GM12878 (cell line): ENCODE data around the gene NKAIN2. TPM values are rescaled to one million over a fixed set of nuclear protein-coding genes. Genes with fewer than 3 reads are reported as not detected.

Experiments used
- ATAC-seq: fragments of 200-7000 bp; cut with Tn5 transposase; 3 replicates; pipeline ENCODE4 v1.9.1; 2020; ENCODE audit warnings: mild to moderate bottlenecking, moderate library complexity
- BruUV-seq: library from RNA; stranded (reverse); fragments of 400-500 nt; replicated peaks from 2 replicates; lab custom pipeline; 2021; lab: Mats Ljungman, UMichigan
- CTCF ChIA-PET: fragments of 300-600 bp; sonication (Branson Sonifier 250); formaldehyde crosslinking; extraction: SDS; loops from one replicate; lab custom pipeline; 2021; ENCODE audit warnings: inconsistent platforms; lab: Yijun Ruan, JAX
- POLR2A ChIA-PET: fragments of 350-600 bp; formaldehyde crosslinking; extraction: SDS; loops from one replicate; lab custom pipeline; 2021; ENCODE audit warnings: inconsistent platforms; lab: Charles Lee
- RAD21 ChIA-PET: fragments of 300-600 bp; sonication (Branson Sonifier 250); formaldehyde crosslinking; loops from one replicate; lab custom pipeline; 2023; ENCODE audit warnings: antibody characterized with exemption; ENCODE audit not compliant: unreplicated experiment; lab: Charles Lee
- SMC1A ChIA-PET: fragments of 300-600 bp; sonication (Branson Sonifier 250); formaldehyde crosslinking; loops from one replicate; lab custom pipeline; 2023; ENCODE audit not compliant: unreplicated experiment, uncharacterized antibody; lab: Charles Lee
- DNase-seq: peaks from one replicate; pipeline ENCODE4 v3.0.0-alpha.2; 2011; ENCODE audit warnings: low read depth, low spot score
- FAIRE-seq: peaks from 3 replicates; lab custom pipeline; 2011; peaks lifted over from hg19 to GRCh38; lab: Jason Lieb, UNC
- H2AFZ ChIP-seq: 2 replicates; pipeline ENCODE4 v1.6.0; 2011; ENCODE audit warnings: low read depth, low read length, control low read depth; ENCODE audit not compliant: control insufficient read depth
- H3K27ac ChIP-seq: 2 replicates; pipeline ENCODE4 v1.5.1; 2011; ENCODE audit warnings: control low read depth; ENCODE audit not compliant: control insufficient read depth, insufficient read depth
- H3K27me3 ChIP-seq, 2 experiments: replicated peaks in 1 of 2; 2 replicates each; pipeline versions ENCODE4 v1.6.0 to v1.6.1; 2011; ENCODE audit warnings: low read length in 1 of 2; ENCODE audit not compliant: control insufficient read depth in 2 of 2, insufficient read depth in 2 of 2
- H3K36me3 ChIP-seq, 2 experiments: 2 replicates each; pipeline ENCODE4 v1.5.1; 2011; ENCODE audit warnings: low read length in 1 of 2; ENCODE audit not compliant: control insufficient read depth in 2 of 2, insufficient read depth in 2 of 2
- H3K4me1 ChIP-seq: 2 replicates; pipeline ENCODE4 v1.6.1; 2011; ENCODE audit warnings: mild to moderate bottlenecking, low read length, moderate library complexity, mixed read lengths; ENCODE audit not compliant: control insufficient read depth, insufficient read depth
- H3K4me2 ChIP-seq: 2 replicates; pipeline ENCODE4 v1.6.0; 2011; ENCODE audit warnings: control low read depth; ENCODE audit not compliant: control insufficient read depth, insufficient read depth
- H3K4me3 ChIP-seq: fragments of 200-600 bp; sonication (generic); 2 replicates; pipeline ENCODE4 v1.5.1; 2016
- H3K79me2 ChIP-seq: 2 replicates; pipeline ENCODE4 v1.6.0; 2011; ENCODE audit warnings: low read length; ENCODE audit not compliant: control insufficient read depth, insufficient read depth
- H3K9ac ChIP-seq: 2 replicates; pipeline ENCODE4 v1.8.0; 2011; ENCODE audit warnings: low read length, control low read depth, mixed read lengths; ENCODE audit not compliant: control insufficient read depth, insufficient read depth
- H3K9me3 ChIP-seq: replicated peaks from 3 replicates; pipeline ENCODE4 v1.5.1; 2011; ENCODE audit warnings: mild to moderate bottlenecking, low read length; ENCODE audit not compliant: control insufficient read depth, insufficient read depth
- H4K20me1 ChIP-seq: 2 replicates; pipeline ENCODE4 v1.6.0; 2011; ENCODE audit not compliant: control insufficient read depth, insufficient read depth
- BHLHE40 ChIP-seq, 2 experiments: fragments of 450-650 bp in 1 of 2; IDR thresholded peaks; 2 replicates each; pipeline ENCODE4 v1.6.1; 2011 to 2017; ENCODE audit warnings: low read depth in 2 of 2, borderline replicate concordance in 1 of 2, improper control_type of control experiment in 1 of 2, low read length in 1 of 2, mild to moderate bottlenecking in 1 of 2
- HDGF ChIP-seq: fragments of 450-650 bp; IDR thresholded peaks from 2 replicates; pipeline ENCODE4 v1.6.1; 2016; ENCODE audit warnings: antibody characterized with exemption
- IRF4 ChIP-seq: IDR thresholded peaks from 2 replicates; pipeline ENCODE4 v1.6.1; 2011; ENCODE audit warnings: low read depth, low read length
- KLF5 ChIP-seq: fragments of 450-650 bp; IDR thresholded peaks from 2 replicates; pipeline ENCODE4 v1.6.1; 2014; ENCODE audit warnings: mild to moderate bottlenecking; ENCODE audit not compliant: partially characterized antibody
- MTA3 ChIP-seq: IDR thresholded peaks from 2 replicates; pipeline ENCODE4 v1.6.1; 2012; ENCODE audit warnings: low read length, inconsistent platforms, borderline replicate concordance
- PAX5 ChIP-seq: IDR thresholded peaks from 2 replicates; pipeline ENCODE4 v1.6.1; 2011; ENCODE audit warnings: low read depth, low read length, borderline replicate concordance
- SREBF2 ChIP-seq: IDR thresholded peaks from 2 replicates; pipeline ENCODE4 v1.6.1; 2012; ENCODE audit warnings: mild to moderate bottlenecking, low read length
- SUZ12 ChIP-seq: fragments of 200-600 bp; sonication (generic); IDR thresholded peaks from one replicate; pipeline ENCODE4 v1.6.1; 2018; ENCODE audit warnings: antibody characterized with exemption, mild to moderate bottlenecking; ENCODE audit not compliant: unreplicated experiment
- TARDBP ChIP-seq: IDR thresholded peaks from 2 replicates; pipeline ENCODE4 v1.6.1; 2016; ENCODE audit warnings: borderline replicate concordance
- ZZZ3 ChIP-seq: IDR thresholded peaks from 2 replicates; pipeline ENCODE4 v1.6.1; 2011; ENCODE audit warnings: low read depth; ENCODE audit not compliant: control insufficient read depth, insufficient read length
- WGBS: methylation state at CpG from one replicate; pipeline ENCODE4 v1.1.6; 2016; ENCODE audit warnings: low lambda C conversion rate; ENCODE audit not compliant: insufficient replicate concordance, insufficient coverage; ENCODE audit errors: missing lambda C conversion rate; 5-methylcytosine and 5-hydroxymethylcytosine counted together
- in situ Hi-C: fragments of 300-500 bp; cut with MboI; formaldehyde crosslinking; loops from 9 replicates; pipeline ENCODE4 v1.14.3; 2018; ENCODE audit warnings: mixed read lengths
- intact Hi-C: fragments of 100-400 bp; cut with micrococcal nuclease; formaldehyde crosslinking; loops from one replicate; pipeline ENCODE4 v1.14.2; 2022; ENCODE audit not compliant: unreplicated experiment
- polyA plus RNA-seq, 11 experiments: library from polyadenylated mRNA; depleted of rRNA in 4 of 11; unstranded in 6 of 11; stranded (reverse) in 5 of 11; fragments of >200 nt; fragmentation: Nextera tagmentation in 4 of 11; fragmentation: Illumina TruSeq in 1 of 11; extraction: Ambion mirVana in 4 of 11; extraction: Trizol in 1 of 11; gene quantifications; 1 replicate in 1 of 11; 2 replicates in 10 of 11; pipeline versions ENCODE4 v1.2.1 to v1.2.3, GENCODE V29; 2011 to 2016; ENCODE audit warnings: inconsistent platforms in 2 of 11, missing spikeins in 2 of 11, low read depth in 1 of 11
- total RNA-seq, 4 experiments: library from RNA; depleted of rRNA in 3 of 4; stranded (reverse); fragments of >200 nt in 3 of 4; fragmentation: Illumina TruSeq in 1 of 4; extraction: Trizol in 1 of 4; gene quantifications; 2 replicates each; pipeline versions ENCODE4 v1.2.1 to v1.2.3, GENCODE V29; 2013 to 2021

The NKAIN2 gene
- total and polyA plus RNA-seq, 10 of the 15 experiments (the other 5 are each of a cell fraction or from before 2014, with no cell fraction given) = not detected

GRCh38 chr6:124796464-124796970 is 992.9 kb downstream of the NKAIN2 start:
- H4K20me1 ChIP-seq = no peaks in the 10 kb centered on the region
- in situ Hi-C loops (loop anchor here (25.0 kb wide), 1 partner anchor 984 kb away; the partner anchor contains the start of gene NKAIN2), intact Hi-C loops (loop anchor here (2.0 kb wide), 1 partner anchor 994 kb away; the partner anchor contains the start of gene NKAIN2)
- no peak overlapping the region for H3K4me3 ChIP-seq
- H3K9me3 ChIP-seq = no peaks in the 10 kb centered on the region
- no peak for DNase-seq
- BruUV-seq = no TSS peak
- H3K4me2 ChIP-seq = no peak overlapping the region
- no peak overlapping the region for H3K9ac ChIP-seq
- H3K27me3 ChIP-seq = no peaks in the 10 kb centered on the region
- no peak overlapping the region for H2AFZ ChIP-seq
- FAIRE-seq = no peak
- no peaks in the 10 kb centered on the region for H3K4me1 ChIP-seq
- H3K27ac ChIP-seq = no peak overlapping the region
- ChIA-PET POLR2A (no interaction called here), SMC1A (no interaction called here), CTCF (interaction anchor here (0.5 to 1.5 kb wide), 2 partner anchors 994 to 1437 kb away, joined by 3 read pairs; no protein-coding TSS in a partner anchor), RAD21 (no interaction called here)
- no peak for TF ChIP-seq IRF4
- TF ChIP-seq SUZ12 = no peak
- TF ChIP-seq MTA3 = no peak
- no peak for TF ChIP-seq ZZZ3
- TF ChIP-seq PAX5 = no peak
- no peak for TF ChIP-seq TARDBP
- no peak for TF ChIP-seq SREBF2
- TF ChIP-seq KLF5 = no peak
- TF ChIP-seq HDGF = no peak
- TF ChIP-seq BHLHE40 (IDR thresholded peaks at IDR 0.05; ENCODE audit: borderline replicate concordance in 1 of 2, low read depth in 2 of 2, low read length in 1 of 2) = no peak
- TF ChIP-seq, all 136 proteins: peak for 0
- no peak for ATAC-seq
- H3K79me2 ChIP-seq = no peaks in the 10 kb centered on the region
- H3K36me3 ChIP-seq = no peaks in the 10 kb centered on the region
- 23% methylated on average over 4 of the region's 4 CpGs for WGBS
